HG03571 (cell line): ENCODE results near the gene MTHFD2L.
"Not testable (repeated sequence)": the region's sequence is repeated elsewhere in the genome, so short reads cannot be mapped to it uniquely, and the experiment has no call there.

Experiments used
- ATAC-seq: cut with Tn5 transposase; IDR thresholded peaks from one replicate; pipeline ENCODE4 v1.9.1; 2021; ENCODE audit not compliant: unreplicated experiment

MTHFD2L gene

GRCh38 chr4:74132188-74132587 is 25.7 kb upstream of the MTHFD2L start:
- not testable (repeated sequence) for ATAC-seq

GRCh38 chr4:74132944-74133343 is 25.0 kb upstream of the MTHFD2L start:
- ATAC-seq, result no peak

GRCh38 chr4:74133786-74134499 is 24.0 kb upstream of the MTHFD2L start:
- ATAC-seq, result no peak

GRCh38 chr4:74134500-74134852 is 23.4 kb upstream of the MTHFD2L start:
- no peak for ATAC-seq

GRCh38 chr4:74146581-74147129 is 11.3 kb upstream of the MTHFD2L start:
- ATAC-seq, result no peak

- no peak for ATAC-seq
Measured at GRCh38 chr4:74148205-74148604, 9.7 kb upstream of the MTHFD2L start.

GRCh38 chr4:74152836-74153235 is 5.1 kb upstream of the MTHFD2L start:
- no peak for ATAC-seq

GRCh38 chr4:74156521-74156920 is 1.4 kb upstream of the MTHFD2L start:
- ATAC-seq, result no peak

- no peak for ATAC-seq
Measured at GRCh38 chr4:74157154-74157553, 764 bp upstream of the MTHFD2L start.

GRCh38 chr4:74158466-74159142 is 686 bp downstream of the MTHFD2L start:
- no peak for ATAC-seq

- no peak for ATAC-seq
Measured at GRCh38 chr4:74159143-74159709, 1.3 kb downstream of the MTHFD2L start.

- ATAC-seq, result no peak
Measured at GRCh38 chr4:74161666-74162450, 3.9 kb downstream of the MTHFD2L start.

GRCh38 chr4:74166135-74166534 is 8.2 kb downstream of the MTHFD2L start:
- ATAC-seq, result no peak

GRCh38 chr4:74166818-74167217 is 8.9 kb downstream of the MTHFD2L start:
- ATAC-seq, result no peak

- ATAC-seq, result no peak
Measured at GRCh38 chr4:74167585-74167984, 9.7 kb downstream of the MTHFD2L start.

GRCh38 chr4:74168841-74169240 is 10.9 kb downstream of the MTHFD2L start:
- ATAC-seq, result no peak

GRCh38 chr4:74173321-74173720 is 15.4 kb downstream of the MTHFD2L start:
- no peak for ATAC-seq

- ATAC-seq, result no peak
Measured at GRCh38 chr4:74174421-74174820, 16.5 kb downstream of the MTHFD2L start.

GRCh38 chr4:74174941-74175340 is 17.0 kb downstream of the MTHFD2L start:
- no peak for ATAC-seq

GRCh38 chr4:74175379-74175778 is 17.5 kb downstream of the MTHFD2L start:
- ATAC-seq, result no peak

- no peak for ATAC-seq
Measured at GRCh38 chr4:74178798-74179197, 20.9 kb downstream of the MTHFD2L start.
